KMS-11 (cell line): Measurements from ENCODE around the gene CAPZB.

Experiments used
- H2AFZ ChIP-seq: fragments of 200-600 bp; sonication (generic); 2 replicates; pipeline ENCODE4 v1.6.1; 2016; ENCODE audit warnings: antibody characterized with exemption, mixed run types, low read depth
- H3K27ac ChIP-seq: fragments of 200-600 bp; sonication (generic); 2 replicates; pipeline ENCODE4 v1.6.1; 2016; ENCODE audit warnings: mild to moderate bottlenecking, mixed run types
- H3K27me3 ChIP-seq: fragments of 200-600 bp; sonication (generic); 2 replicates; pipeline ENCODE4 v1.6.1; 2017; ENCODE audit warnings: mild to moderate bottlenecking, low read depth, mixed run types, moderate library complexity; ENCODE audit not compliant: insufficient read depth
- H3K36me3 ChIP-seq: fragments of 200-600 bp; sonication (generic); 2 replicates; pipeline ENCODE4 v1.6.1; 2017; ENCODE audit warnings: mild to moderate bottlenecking, mixed run types; ENCODE audit not compliant: insufficient read depth
- H3K4me1 ChIP-seq: fragments of 200-600 bp; sonication (generic); 2 replicates; pipeline ENCODE4 v1.6.1; 2016; ENCODE audit warnings: mild to moderate bottlenecking, low read depth, mixed run types; ENCODE audit not compliant: poor library complexity, severe bottlenecking
- H3K4me2 ChIP-seq: fragments of 200-600 bp; sonication (generic); 2 replicates; pipeline ENCODE4 v1.7.0; 2016; ENCODE audit warnings: mild to moderate bottlenecking, mixed run types
- H3K4me3 ChIP-seq: fragments of 200-600 bp; sonication (generic); IDR thresholded peaks from 2 replicates; pipeline ENCODE4 v1.6.1; 2017; ENCODE audit warnings: low read depth, low read length, mixed read lengths; ENCODE audit not compliant: insufficient read depth
- H3K79me2 ChIP-seq: fragments of 200-600 bp; sonication (generic); 2 replicates; pipeline ENCODE4 v1.6.1; 2016; ENCODE audit warnings: low read depth, mixed run types; ENCODE audit not compliant: insufficient read depth
- H3K9ac ChIP-seq: fragments of 200-600 bp; sonication (generic); 2 replicates; pipeline ENCODE4 v1.6.1; 2016; ENCODE audit warnings: mild to moderate bottlenecking, mixed run types
- H4K20me1 ChIP-seq: fragments of 200-600 bp; sonication (generic); 2 replicates; pipeline ENCODE4 v1.6.1; 2016; ENCODE audit warnings: mild to moderate bottlenecking, mixed run types; ENCODE audit not compliant: insufficient read depth
- CTCF ChIP-seq: fragments of 200-600 bp; sonication (generic); conservative IDR thresholded peaks from 2 replicates; pipeline ENCODE4 v1.6.1; 2017; ENCODE audit warnings: low read depth, mild to moderate bottlenecking, antibody characterized with exemption, low read length, moderate library complexity, mixed read lengths

The CAPZB gene

GRCh38 chr1:19405761-19406487 is 79.4 kb downstream of the CAPZB start:
- no peak overlapping the region for H3K4me2 ChIP-seq
- no peaks in the 10 kb centered on the region for H3K4me1 ChIP-seq
- no peaks in the 10 kb centered on the region for H4K20me1 ChIP-seq
- no peak for TF ChIP-seq CTCF
- H3K27ac ChIP-seq, result no peak overlapping the region
- no peaks in the 10 kb centered on the region for H3K27me3 ChIP-seq
- no peaks in the 10 kb centered on the region for H3K36me3 ChIP-seq
- no peak overlapping the region for H2AFZ ChIP-seq
- no peak overlapping the region for H3K4me3 ChIP-seq
- H3K9ac ChIP-seq, result no peak overlapping the region
- H3K79me2 ChIP-seq, result peaks cover 4% of the 10 kb centered on the region; the same call in 1 of the 2 replicates

GRCh38 chr1:19405195-19405760 is 80.1 kb downstream of the CAPZB start:
- H3K4me2 ChIP-seq, result no peak overlapping the region
- H2AFZ ChIP-seq, result no peak overlapping the region
- H3K36me3 ChIP-seq, result no peaks in the 10 kb centered on the region
- no peaks in the 10 kb centered on the region for H3K4me1 ChIP-seq
- no peak for TF ChIP-seq CTCF
- no peaks in the 10 kb centered on the region for H4K20me1 ChIP-seq
- H3K79me2 ChIP-seq, result peaks cover 4% of the 10 kb centered on the region; the same call in 1 of the 2 replicates
- no peak overlapping the region for H3K27ac ChIP-seq
- H3K4me3 ChIP-seq, result no peak overlapping the region
- H3K9ac ChIP-seq, result no peak overlapping the region
- H3K27me3 ChIP-seq, result no peaks in the 10 kb centered on the region

GRCh38 chr1:19404748-19405147 is 80.6 kb downstream of the CAPZB start:
- H3K36me3 ChIP-seq, result no peaks in the 10 kb centered on the region
- no peaks in the 10 kb centered on the region for H4K20me1 ChIP-seq
- H3K9ac ChIP-seq, result no peak overlapping the region
- H3K4me3 ChIP-seq, result no peak overlapping the region
- no peak overlapping the region for H3K27ac ChIP-seq
- peaks cover 4% of the 10 kb centered on the region; the same call in 1 of the 2 replicates for H3K79me2 ChIP-seq
- H3K27me3 ChIP-seq, result no peaks in the 10 kb centered on the region
- no peaks in the 10 kb centered on the region for H3K4me1 ChIP-seq
- no peak overlapping the region for H2AFZ ChIP-seq
- no peak for TF ChIP-seq CTCF
- no peak overlapping the region for H3K4me2 ChIP-seq

- no peaks in the 10 kb centered on the region for H3K79me2 ChIP-seq
- H3K27ac ChIP-seq, result no peak overlapping the region
- no peaks in the 10 kb centered on the region for H4K20me1 ChIP-seq
- H3K4me1 ChIP-seq, result no peaks in the 10 kb centered on the region
- no peaks in the 10 kb centered on the region for H3K27me3 ChIP-seq
- H3K36me3 ChIP-seq, result no peaks in the 10 kb centered on the region
- H3K4me2 ChIP-seq, result no peak overlapping the region
- H2AFZ ChIP-seq, result no peak overlapping the region
- no peak overlapping the region for H3K4me3 ChIP-seq
- H3K9ac ChIP-seq, result no peak overlapping the region
- TF ChIP-seq CTCF, result no peak
These were observed 82.1 kb downstream of the CAPZB start for GRCh38 chr1:19403256-19403655.
